ENCODE results near the gene EXTL2.
A peak's percentile ranks its signal among the peaks of the same experiment; 100 is the strongest.
"Not testable (repeated sequence)": the region's sequence is repeated elsewhere in the genome, so short reads cannot be mapped to it uniquely, and the experiment has no call there.

Gene EXTL2

GRCh38 chr1:100902365-100902764 is 7.7 kb upstream of the EXTL2 start:
- no peak for DNase-seq

GRCh38 chr1:100896481-100896982 is 1.9 kb upstream of the EXTL2 start:
- DNase-seq: no peak

GRCh38 chr1:100895540-100896480 is 1.2 kb upstream of the EXTL2 start, which contains the start of gene SLC30A7:
TSS of gene SLC30A7 (plus strand) at chr1:100896090. CDS start at chr1:100896263, 173 bp downstream.
- peak; percentile 71 to 91 for DNase-seq

- no peak for DNase-seq
Measured at GRCh38 chr1:100893718-100894117, 924 bp downstream of the EXTL2 start.

GRCh38 chr1:100892554-100892953 is 2.1 kb downstream of the EXTL2 start:
- DNase-seq: no peak

GRCh38 chr1:100891380-100891779 is 3.3 kb downstream of the EXTL2 start:
- DNase-seq: no peak

- not testable (repeated sequence) for DNase-seq
Measured at GRCh38 chr1:100889869-100890482, 4.7 kb downstream of the EXTL2 start.

- not testable (repeated sequence) for DNase-seq
Measured at GRCh38 chr1:100889007-100889406, 5.6 kb downstream of the EXTL2 start.

- no peak for DNase-seq
Measured at GRCh38 chr1:100883963-100884362, 10.7 kb downstream of the EXTL2 start.

- DNase-seq: no peak
Measured at GRCh38 chr1:100882698-100883097, 11.9 kb downstream of the EXTL2 start.

- no peak for DNase-seq
Measured at GRCh38 chr1:100881687-100882086, 13.0 kb downstream of the EXTL2 start.

- DNase-seq: no peak
Measured at GRCh38 chr1:100879422-100879821, 15.2 kb downstream of the EXTL2 start.

GRCh38 chr1:100876291-100876690 is 18.4 kb downstream of the EXTL2 start:
- DNase-seq: no peak

GRCh38 chr1:100875228-100875627 is 19.4 kb downstream of the EXTL2 start:
- no peak for DNase-seq

- no peak for DNase-seq
Measured at GRCh38 chr1:100874433-100874832, 20.2 kb downstream of the EXTL2 start.

GRCh38 chr1:100869996-100870395 is 24.6 kb downstream of the EXTL2 start:
- DNase-seq: no peak

- peak in 1 of 2 donors; percentile 25 for DNase-seq
Measured at GRCh38 chr1:100868364-100868995, 26.2 kb downstream of the EXTL2 start.

- DNase-seq: no peak
Measured at GRCh38 chr1:100866901-100867206, 27.8 kb downstream of the EXTL2 start.

GRCh38 chr1:100866041-100866900 is 28.4 kb downstream of the EXTL2 start:
- peak in 1 of 2 donors; percentile 47 for DNase-seq

- DNase-seq: no peak
Measured at GRCh38 chr1:100862591-100862990, 32.1 kb downstream of the EXTL2 start.

- DNase-seq: no peak
Measured at GRCh38 chr1:100861379-100861778, 33.3 kb downstream of the EXTL2 start.

GRCh38 chr1:100860397-100860991 is 34.1 kb downstream of the EXTL2 start:
- no peak for DNase-seq
